ENCODE measurements around the gene P2RY8.
"Not testable (repeated sequence)": the region's sequence is repeated elsewhere in the genome, so short reads cannot be mapped to it uniquely, and the experiment has no call there.

The P2RY8 gene

DNA sequence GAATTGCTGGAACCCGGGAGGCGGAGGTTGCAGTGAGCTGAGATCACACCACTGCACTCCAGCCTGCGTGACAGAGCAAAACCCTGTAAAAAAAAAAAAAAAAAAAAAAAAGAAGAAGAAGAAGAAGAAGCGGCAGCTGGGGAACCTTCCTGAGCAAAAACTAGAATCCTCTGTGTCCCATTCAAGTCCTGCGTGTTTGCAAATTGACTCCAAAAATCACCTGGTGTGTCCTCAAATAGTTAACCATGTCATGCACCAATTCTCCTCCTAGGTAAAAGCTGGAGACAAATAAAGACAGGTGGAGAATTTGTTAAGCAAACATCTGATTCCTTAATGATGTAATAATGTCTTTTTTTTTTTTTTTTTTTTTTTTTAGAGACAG lies 52.4 kb downstream of the P2RY8 start:
- no peak for DNase-seq

DNA sequence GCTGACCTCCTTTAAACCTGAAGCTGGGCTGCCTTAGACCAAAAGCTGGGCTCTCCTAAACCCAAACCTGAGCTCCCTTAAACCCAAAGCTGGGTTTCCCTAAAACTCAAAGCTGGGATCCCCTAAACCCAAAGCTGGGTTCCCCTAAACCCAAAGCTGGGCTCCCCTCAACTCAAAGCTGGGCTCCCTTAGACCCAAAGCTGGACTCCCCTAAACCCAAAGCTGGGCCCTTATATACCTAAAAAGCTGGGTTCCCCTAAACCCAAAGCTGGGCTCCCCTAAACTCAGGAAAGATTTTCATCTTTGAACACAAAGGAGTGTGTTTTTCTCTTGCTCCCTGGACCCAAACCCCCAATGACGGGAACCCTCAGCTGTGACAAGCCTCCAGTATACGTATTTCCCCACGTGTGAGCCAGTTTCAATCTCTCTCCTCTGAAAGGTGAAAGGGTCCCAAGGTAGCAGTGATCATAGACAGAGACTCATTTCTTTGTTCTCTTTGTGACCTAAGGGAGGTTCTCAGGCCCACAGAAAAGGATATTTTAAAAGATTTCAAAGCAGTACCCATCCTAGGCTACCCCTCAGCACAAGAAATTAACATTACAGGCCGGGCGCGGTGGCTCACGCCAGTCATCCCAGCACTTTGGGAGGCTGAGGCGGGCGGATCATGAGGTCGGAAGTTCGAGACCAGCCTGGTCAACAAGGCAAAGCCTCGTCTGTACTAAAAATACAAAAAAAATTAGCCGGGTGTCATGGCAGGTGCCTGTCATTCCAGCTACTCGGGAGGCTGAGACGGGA lies 52.9 kb downstream of the P2RY8 start:
- DNase-seq = no peak

DNA sequence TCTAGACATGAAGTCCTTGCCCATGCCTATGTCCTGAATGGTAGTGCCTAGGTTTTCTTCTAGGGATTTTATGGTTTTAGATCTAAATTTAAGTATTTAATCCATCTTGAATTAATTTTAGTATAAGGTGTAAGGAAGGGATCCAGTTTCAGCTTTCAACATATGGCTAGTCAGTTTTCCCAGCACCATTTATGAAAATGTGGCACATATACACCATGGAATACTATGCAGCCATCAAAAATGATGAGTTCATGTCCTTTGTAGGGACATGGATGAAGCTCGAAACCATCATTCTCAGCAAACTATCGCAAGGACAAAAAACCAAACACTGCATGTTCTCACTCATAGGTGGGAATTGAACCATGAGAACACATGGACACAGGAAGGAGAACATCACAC lies 54.5 kb downstream of the P2RY8 start:
- DNase-seq = not testable (repeated sequence)

DNA sequence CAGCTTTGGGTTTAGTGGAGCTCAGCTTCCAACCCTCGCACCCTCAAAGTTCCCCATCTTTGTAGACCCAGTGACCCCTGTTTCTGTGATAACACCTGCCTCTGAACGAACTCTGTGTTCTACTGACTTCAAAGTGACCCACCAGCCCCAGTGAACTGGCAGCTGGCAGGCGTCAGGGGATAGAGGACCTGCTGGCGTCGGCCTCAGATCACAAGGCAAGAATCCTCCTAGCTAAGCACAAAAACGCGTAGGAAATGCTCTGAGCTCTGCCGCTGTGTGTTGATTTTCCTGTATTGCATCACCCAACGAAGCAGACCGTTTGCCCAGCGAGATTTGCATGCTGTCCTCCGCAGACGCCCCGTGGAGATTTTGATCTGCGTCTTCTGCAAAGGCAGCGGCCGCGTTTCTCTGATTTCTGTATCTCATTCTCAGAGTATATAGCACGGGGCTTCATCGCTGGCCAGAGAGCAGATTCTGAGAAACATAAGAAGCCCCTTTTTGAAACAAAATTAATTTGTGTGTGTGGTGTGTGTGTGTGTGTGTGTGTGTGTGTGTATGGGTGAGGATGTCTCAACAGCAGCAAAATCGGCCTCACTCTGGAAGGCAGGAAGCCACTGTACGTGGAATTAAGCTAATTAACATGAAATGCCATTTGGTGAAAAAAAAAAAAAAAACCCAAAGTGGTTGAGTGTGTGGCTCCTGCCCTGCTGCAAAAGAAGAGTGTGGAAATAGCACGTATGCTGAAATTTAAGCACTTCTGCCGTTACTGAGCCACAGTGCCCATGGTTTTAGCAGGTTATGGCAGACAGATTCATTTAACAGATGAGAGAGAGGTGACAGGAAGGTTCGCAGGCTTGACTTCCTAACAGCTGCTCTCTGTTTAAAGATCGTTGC lies 55.1 kb downstream of the P2RY8 start:
- DNase-seq = no peak

DNA sequence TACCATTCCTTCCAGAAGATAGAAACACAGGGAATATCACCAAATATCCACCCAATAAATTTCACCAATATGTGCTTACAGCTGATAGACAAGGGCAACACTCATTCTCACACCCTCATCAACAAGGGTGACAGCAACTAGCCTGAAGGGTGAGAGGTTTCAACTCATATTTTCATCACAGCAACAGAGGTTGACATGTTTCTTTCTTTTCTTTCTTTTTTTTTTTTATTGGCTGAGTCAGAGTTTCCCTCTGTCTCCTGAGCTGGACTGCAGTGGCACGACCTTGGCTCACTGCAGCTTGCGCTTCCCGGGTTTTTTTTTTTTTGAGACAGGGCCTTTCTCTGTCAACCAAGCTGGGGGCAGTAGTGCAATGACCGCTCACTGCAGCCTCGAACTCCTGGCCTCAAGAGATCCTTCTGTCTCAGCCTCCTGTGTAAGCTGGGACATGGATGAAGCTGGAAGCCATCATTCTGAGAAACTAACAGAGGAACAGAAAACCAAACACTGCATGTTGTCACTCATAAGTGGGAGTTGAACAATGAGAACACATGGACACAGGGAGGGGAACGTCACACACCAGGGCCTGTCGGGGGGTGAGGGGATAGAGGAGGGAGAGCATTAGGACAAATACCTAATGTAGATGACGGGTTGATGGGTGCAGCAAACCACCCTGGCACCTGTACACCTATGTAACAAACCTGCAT lies 56.8 kb downstream of the P2RY8 start:
- DNase-seq = no peak

DNA sequence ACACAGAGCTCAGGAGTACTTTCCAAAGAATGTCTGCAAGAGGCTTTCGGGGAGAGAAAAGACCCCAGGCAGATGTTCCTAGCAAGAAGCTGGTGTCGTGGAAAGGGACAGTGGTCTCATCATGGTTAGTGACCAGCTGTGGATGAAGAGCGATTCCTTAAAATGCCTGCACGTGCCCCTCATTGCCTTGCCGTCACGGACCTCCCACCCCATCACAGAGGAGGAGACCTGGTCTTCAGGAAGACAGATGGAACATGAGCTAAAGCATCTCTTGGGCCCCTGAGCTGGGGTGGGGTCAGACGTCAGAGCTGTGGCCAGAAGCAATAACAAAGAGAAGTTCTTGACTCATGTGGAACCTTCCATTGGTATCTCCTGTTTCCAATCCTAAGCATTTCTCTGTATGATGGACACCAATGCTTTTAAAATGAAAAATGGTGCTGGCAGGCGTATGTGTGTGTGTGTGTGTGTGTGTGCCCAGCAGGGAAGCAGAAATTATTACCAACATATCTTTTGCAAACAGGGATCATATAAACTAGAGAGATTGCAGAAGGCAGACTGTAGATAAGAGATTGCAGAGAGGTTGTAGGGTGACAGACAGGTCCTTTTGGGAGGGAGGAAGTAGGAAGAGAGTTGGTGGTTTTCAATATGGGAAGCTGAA lies 59.1 kb downstream of the P2RY8 start:
- DNase-seq = no peak

DNA sequence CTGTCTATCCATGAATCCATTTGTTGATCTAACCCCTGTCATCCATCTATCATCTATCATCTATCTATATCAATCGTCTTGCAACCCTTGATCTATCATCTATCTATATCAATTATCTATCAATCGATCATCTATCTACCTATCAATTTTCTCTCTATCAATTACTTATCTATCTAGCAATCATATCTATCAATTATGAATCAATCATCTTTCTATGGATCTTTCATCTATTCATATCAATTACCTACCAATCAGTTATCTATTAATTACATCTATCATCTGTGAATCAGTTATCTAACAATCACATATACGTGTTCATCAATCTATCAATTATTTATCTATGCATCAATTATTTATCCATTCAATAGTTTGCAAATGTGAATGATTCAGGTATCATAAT lies 59.8 kb downstream of the P2RY8 start:
- no peak for DNase-seq

DNA sequence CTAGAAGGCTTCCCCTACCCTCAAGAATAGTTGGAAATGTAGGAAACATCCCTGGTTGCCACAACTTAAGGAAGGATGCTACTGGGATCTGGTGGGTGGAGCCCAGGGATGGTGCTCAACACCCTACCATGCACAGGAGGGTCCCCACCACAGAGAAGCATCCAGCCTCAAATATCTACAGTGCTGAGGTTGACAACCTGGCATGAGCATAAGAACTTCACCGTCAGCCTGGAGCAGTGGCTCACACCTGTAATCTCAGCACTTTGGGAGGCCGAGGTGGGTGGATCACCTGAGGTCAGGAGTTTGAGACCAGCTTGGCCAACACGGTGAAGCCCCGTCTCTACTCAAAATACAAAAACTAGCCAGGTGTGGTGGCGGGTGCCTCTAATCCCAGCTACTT lies 60.3 kb downstream of the P2RY8 start:
- DNase-seq = no peak

DNA sequence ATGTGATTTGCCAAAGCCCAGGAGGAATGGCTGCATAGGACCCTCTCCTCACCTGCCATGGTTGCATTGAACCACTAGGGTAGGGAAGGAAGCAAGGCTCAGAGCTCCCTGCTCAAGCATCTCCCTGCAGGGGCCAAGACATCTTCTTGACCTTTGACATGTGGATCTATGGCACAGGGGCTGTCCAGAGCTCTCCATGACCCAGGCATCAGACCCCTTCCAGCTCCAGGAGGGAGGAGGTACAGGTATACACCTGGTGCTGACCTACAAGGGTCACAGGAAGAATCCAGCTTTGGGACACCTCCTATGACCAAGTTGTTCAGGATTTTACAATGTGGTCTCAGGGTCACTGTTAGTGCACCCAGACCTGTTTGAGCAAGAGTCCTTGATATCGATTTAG lies 61.1 kb downstream of the P2RY8 start:
- DNase-seq = no peak

DNA sequence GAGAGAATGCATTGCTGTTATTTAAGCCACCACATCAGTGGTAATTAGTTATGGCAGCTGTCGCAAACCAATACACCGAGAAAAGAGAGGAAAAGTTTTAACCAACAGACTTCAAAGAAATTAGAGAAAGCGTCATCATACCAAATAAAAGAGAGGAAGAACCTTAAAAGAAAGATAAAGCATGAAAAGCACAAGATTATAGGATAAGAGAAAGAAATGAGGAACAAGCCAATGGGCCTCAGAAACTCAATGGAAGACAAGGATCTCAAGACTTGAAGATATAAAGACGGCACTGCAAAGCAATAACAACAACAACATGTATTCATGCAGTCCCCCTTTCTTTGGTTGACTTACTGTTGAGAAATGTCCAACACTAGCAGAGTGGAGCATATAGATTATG lies 61.5 kb downstream of the P2RY8 start:
- no peak for DNase-seq

DNA sequence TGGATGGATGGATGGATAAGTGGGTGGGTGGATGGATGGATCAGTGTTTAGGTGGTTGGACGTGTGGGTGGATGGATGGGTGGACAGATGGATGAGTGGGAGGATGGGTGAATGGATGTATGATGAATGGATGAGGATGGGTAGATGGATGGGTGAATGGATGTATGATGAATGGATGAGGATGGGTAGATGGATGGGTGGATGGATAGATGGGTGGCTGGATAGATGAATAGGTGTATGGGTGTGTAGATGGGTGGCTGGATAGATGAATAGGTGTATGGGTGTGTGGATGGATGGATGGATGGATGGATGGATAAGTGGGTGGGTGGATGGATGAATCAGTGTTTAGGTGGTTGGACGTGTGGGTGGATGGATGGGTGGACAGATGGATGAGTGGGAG lies 62.4 kb downstream of the P2RY8 start:
- DNase-seq = not testable (repeated sequence)

DNA sequence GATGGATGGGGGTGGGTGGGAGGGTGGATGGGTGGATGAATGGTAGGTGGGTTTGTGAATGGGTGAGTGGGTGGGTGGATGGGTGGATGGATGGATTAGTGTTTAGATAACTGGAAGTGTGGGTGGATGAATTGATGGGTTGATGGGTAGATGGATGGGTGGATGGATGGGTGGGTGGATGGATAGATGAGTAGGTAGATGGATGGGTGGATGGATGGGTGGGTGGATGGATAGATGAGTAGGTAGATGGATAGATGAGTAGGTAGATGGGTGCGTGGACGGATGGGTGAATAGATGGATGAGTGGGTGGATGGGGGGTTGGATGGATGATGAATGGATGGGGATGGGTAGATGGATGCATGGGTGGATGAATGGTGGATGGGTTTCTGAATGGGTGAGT lies 64.0 kb downstream of the P2RY8 start:
- DNase-seq = no peak

DNA sequence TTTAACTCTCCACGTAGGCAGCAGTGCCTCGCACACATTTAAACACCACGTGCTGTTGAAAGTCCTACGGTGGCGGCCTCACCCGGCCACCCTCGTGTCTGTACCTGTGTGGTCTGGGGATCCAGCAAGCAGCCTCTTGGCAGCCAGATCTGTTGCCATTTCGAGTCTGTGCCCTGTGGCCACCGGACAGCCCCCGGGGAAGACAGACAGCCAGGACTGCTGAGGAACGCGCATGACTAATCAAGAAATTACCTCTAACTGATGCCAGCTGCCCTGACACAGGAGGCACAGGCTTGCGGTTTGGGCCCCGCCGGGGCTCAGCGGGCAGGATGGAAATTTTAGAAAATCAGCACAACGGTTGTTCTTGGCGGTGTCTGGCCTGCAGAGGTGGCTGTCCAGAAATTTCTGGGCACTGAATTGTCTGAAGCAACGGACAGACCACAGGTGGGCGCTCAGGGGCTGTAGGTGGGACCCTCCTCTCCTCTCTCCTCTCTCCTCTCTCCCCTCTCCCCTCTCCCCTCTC lies 68.7 kb downstream of the P2RY8 start:
- no peak for DNase-seq

DNA sequence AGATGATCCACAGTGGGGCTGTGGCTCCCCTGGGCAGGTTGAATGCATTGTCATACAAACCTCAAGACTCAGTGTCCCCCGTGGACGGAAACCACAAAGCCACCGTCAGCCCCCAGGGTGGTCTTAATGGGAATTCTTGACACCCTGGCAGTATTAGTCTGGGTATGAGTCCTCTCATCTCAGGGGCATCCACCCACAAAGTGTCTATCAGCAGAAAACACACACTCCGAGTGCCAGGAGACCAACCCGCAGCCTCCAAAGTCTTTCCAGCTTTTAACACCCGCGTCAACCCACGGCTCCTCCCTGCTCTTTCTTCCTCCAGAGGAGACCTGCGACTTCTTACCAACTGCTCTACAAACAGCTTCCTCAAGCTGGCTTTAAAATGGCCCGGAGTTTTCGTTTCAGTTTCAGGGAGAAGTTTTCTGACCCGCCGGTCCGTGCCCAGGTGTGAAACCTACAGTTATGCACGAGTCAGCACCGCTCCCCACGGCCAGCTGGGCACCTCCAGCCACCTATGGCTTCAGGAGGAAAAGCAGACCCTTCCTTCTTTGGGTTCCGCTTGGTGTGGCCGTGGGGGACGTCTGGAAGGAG lies 69.9 kb downstream of the P2RY8 start:
- no peak for DNase-seq

DNA sequence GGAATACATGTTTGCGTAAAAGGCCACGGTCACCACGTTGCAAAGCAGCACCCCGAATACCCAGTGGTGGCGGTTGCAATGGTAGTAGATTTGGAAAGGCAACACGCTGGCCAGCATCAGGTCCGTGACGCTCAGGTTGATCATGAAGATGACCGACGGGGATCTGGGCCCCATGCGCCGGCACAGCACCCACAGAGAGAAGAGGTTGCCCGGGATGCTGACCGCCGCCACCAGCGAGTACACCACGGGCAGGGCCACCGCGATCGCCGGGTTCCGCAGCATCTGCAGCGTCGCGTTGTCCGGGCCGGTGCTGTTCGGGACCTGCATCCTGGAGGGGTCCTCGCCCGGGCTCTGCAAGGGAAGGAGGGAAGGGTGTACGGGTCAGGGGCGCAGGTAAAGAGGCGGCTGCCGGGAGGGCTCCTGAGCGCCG lies 70.7 kb downstream of the P2RY8 start:
- no peak for DNase-seq

DNA sequence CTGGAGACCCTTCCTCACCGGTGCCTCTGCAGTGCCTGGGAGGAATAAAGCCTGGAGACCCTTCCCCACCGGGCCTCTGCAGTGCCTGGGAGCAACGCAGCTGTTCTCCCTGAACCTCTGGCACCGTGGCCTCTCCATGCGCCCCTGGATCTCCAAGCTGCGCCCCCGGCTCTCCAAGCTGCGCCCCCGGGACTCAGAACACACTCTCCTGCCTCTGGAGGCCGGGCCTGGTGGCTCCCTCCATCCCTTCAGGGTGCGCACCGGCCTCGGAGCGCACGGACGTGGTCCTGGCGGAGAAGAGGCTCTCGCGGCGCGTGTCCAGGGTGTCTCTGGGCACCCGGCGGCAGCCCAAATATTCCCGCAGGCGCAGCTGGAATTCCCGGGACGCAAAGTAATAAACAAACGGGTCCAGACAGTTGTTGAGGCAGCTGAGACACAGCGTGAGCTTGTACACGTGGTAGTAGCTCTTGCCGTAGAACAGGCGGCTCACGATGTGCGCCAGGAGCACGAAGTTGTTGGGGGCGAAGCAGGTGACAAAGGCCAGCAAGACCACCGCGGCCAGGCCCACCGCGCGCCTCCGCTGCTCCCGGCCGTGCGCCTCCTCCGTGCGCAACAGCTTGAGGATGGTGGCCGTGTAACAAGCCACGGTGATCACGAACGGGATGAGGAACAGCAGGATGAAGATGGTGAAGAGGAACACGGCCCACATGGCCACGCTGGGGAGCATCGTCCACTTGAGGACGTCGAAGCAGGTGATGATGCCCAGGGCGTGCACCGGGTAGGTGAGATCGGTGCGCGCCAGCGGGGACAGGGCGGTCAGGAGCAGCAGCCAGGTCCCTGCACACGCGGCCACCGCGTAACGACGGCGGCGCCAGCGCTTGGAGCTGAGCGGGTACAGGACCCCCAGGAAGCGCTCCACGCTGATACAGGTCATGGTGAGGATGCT lies 71.4 kb downstream of the P2RY8 start:
- DNase-seq = peak in 1 of 3 experiments; percentile 26

DNA sequence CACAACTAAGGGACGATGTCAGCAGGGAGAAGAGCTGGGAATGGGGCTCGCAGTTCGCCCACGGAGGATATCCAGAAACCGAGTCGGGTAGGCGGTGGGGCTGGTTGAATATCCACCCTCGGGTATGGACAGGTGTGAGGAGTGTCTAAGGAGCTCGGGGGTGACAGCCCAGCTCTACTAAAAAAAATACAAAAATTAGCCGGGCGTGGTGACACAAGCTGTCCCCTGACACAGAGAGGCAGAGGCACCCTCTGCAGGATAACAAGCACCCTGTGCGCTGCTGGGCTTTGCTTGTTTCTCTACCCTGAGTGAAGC lies 72.1 kb downstream of the P2RY8 start:
- DNase-seq = no peak

DNA sequence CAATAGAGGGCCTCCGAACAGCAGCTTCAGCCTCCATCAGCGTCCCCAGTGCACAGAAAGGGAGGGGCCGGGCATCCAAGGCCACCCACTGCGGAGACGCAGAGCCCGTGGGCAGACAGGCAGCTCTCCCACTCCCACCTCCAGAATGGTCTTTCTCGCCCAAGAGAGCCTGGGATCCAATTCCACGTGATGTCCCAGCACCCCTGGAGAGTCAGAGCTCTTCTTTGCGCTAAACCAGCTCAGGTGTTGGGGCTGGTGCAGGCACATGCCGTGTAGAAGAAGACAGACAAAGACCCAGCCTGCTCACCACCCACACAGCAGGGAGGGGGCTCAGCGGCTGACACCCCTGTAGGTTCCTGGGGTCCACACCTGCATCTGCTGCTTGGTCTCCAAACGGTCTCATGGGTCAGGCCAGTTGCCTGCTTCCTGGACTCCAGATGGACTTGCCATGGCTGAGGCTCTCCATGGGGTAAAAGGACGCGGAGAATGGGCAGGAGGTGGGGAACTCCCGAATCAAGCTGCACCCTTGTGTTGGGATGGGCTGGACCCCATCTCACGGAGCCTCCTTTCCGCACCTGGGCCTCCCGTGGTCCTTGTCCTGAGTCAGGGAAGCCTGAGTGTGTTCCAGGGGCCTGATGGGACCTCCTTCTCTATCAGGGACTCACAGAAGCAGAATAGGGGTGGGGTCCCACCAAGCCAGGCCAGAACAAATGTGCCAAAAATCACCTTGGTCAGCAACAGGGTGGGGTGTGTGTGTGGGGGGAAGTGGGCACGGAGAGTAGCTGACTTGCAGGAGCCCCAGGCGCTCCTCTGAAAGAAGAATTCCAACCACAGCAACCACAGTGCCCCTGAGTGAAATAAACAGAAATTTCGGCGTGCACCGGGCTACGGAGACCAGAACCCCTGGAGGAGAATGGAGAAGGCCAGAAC lies 72.7 kb downstream of the P2RY8 start:
- no peak for DNase-seq

DNA sequence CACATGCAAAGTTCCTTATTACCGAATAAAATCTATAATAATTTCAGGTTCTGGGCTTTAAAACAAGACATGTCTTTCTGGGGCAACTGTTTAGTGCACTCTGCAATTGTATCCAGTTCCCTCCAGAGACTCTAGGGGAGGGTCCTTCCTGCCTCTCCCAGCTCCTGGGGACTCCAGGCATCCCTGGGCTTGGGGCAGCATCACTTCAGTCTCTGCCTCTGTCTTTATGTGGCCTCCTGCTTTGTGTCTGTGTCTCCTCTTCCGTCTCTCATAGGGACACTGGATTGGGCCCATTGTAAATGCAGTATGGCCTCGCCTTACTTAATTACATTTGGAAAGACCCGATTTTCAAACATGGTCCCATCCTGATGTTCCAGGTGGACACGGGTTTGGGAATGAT lies 73.4 kb downstream of the P2RY8 start:
- no peak for DNase-seq

DNA sequence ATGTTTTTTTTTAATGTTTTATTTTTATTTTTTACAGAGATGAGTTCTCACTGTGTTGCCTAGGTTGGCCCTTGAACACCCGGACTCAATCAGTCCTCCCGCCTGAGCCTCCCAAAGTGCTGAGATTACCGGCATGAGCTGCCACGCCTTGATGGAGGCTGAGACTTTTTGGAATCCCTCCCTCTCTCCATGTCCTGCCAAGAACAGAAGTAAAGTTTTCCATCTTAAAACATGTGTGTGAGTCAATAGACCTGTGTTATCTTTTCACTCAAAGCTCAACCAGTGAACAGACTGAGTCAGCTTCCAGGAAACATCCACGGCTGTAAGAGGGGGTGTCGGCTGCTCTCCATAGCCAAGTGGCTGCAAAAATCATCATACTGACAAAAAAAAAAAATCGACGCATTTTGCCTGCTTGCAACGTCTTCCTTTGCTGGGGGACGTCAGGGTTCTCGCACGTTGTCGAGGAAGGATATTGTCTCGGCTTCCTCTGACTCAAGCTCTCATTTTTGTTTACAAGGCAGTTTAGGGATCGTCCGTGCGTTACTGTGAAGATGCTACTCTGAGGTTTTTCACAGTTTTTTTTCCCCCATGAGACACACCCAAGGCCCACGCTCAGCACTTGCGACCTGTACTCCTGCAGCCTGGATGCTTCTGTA lies 74.3 kb downstream of the P2RY8 start:
- no peak for DNase-seq

Data from NCI-H1417 (cell line).